ENCODE measurements around the gene NCL.
A peak's percentile ranks its signal among the peaks of the same experiment; 100 is the strongest.
"Not testable (repeated sequence)": the region's sequence is repeated elsewhere in the genome, so short reads cannot be mapped to it uniquely, and the experiment has no call there.

Gene NCL

GRCh38 chr2:231470246-231470900 is 6.1 kb upstream of the NCL start:
- Histone ChIP-seq H3K4me3 (ENCODE audit: insufficient read depth, low read depth, low read length) (no peak overlapping the region), H3K27me3 (ENCODE audit: control insufficient read depth, insufficient read depth, low read length, poor library complexity, severe bottlenecking) (no peaks in the 10 kb centered on the region), H3K27ac (ENCODE audit: insufficient read depth, low read depth, low read length, poor library complexity, severe bottlenecking) (no peak overlapping the region), H3K36me3 (ENCODE audit: control insufficient read depth, insufficient read depth, low read length) (no peaks in the 10 kb centered on the region), H3K4me1 (ENCODE audit: control insufficient read depth, insufficient read depth, low read length) (no peaks in the 10 kb centered on the region), H3K9me3 (ENCODE audit: control insufficient read depth, low read length) (no peaks in the 10 kb centered on the region)
- 79 to 83% methylated on average over 6 of the region's 6 CpGs for WGBS, 2 experiments

- no peaks in the 10 kb centered on the region for H3K27me3 ChIP-seq (ENCODE audit: control insufficient read depth, insufficient read depth, low read length, poor library complexity, severe bottlenecking)
- H3K36me3 ChIP-seq (ENCODE audit: control insufficient read depth, insufficient read depth, low read length) = no peaks in the 10 kb centered on the region
- no peaks in the 10 kb centered on the region for H3K9me3 ChIP-seq (ENCODE audit: control insufficient read depth, low read length)
- no peak overlapping the region for H3K27ac ChIP-seq (ENCODE audit: insufficient read depth, low read depth, low read length, poor library complexity, severe bottlenecking)
- H3K4me3 ChIP-seq (ENCODE audit: insufficient read depth, low read depth, low read length) = no peak overlapping the region
- WGBS, 2 experiments = 72 to 73% methylated on average over 3 of the region's 3 CpGs
- no peaks in the 10 kb centered on the region for H3K4me1 ChIP-seq (ENCODE audit: control insufficient read depth, insufficient read depth, low read length)
These were observed 5.3 kb upstream of the NCL start for GRCh38 chr2:231469583-231469950.

GRCh38 chr2:231467613-231468530 is 3.6 kb upstream of the NCL start:
- Histone ChIP-seq H3K36me3 (ENCODE audit: control insufficient read depth, insufficient read depth, low read length) (no peaks in the 10 kb centered on the region), H3K4me3 (ENCODE audit: insufficient read depth, low read depth, low read length) (no peak overlapping the region), H3K27me3 (ENCODE audit: control insufficient read depth, insufficient read depth, low read length, poor library complexity, severe bottlenecking) (no peaks in the 10 kb centered on the region), H3K27ac (ENCODE audit: insufficient read depth, low read depth, low read length, poor library complexity, severe bottlenecking) (no peak overlapping the region), H3K4me1 (ENCODE audit: control insufficient read depth, insufficient read depth, low read length) (no peaks in the 10 kb centered on the region), H3K9me3 (ENCODE audit: control insufficient read depth, low read length) (no peaks in the 10 kb centered on the region)
- 82 to 84% methylated on average over 11 to 12 of the region's 12 CpGs for WGBS, 2 experiments

GRCh38 chr2:231467016-231467545 is 2.8 kb upstream of the NCL start:
- H3K4me3 ChIP-seq (ENCODE audit: insufficient read depth, low read depth, low read length) = no peak overlapping the region
- H3K9me3 ChIP-seq (ENCODE audit: control insufficient read depth, low read length) = no peaks in the 10 kb centered on the region
- H3K27ac ChIP-seq (ENCODE audit: insufficient read depth, low read depth, low read length, poor library complexity, severe bottlenecking) = no peak overlapping the region
- no peaks in the 10 kb centered on the region for H3K4me1 ChIP-seq (ENCODE audit: control insufficient read depth, insufficient read depth, low read length)
- 90 to 93% methylated on average over 4 of the region's 4 CpGs for WGBS, 2 experiments
- H3K27me3 ChIP-seq (ENCODE audit: control insufficient read depth, insufficient read depth, low read length, poor library complexity, severe bottlenecking) = no peaks in the 10 kb centered on the region
- H3K36me3 ChIP-seq (ENCODE audit: control insufficient read depth, insufficient read depth, low read length) = peaks cover 5% of the 10 kb centered on the region

GRCh38 chr2:231464576-231465540 is 574 bp upstream of the NCL start:
- H3K9me3 ChIP-seq (ENCODE audit: control insufficient read depth, low read length) = no peaks in the 10 kb centered on the region
- peak overlapping the region; percentile 76 for H3K4me3 ChIP-seq (ENCODE audit: insufficient read depth, low read depth, low read length)
- H3K4me1 ChIP-seq (ENCODE audit: control insufficient read depth, insufficient read depth, low read length) = no peaks in the 10 kb centered on the region
- peaks cover 27% of the 10 kb centered on the region for H3K36me3 ChIP-seq (ENCODE audit: control insufficient read depth, insufficient read depth, low read length)
- peak overlapping the region; percentile 100 for H3K27ac ChIP-seq (ENCODE audit: insufficient read depth, low read depth, low read length, poor library complexity, severe bottlenecking)
- no peaks in the 10 kb centered on the region for H3K27me3 ChIP-seq (ENCODE audit: control insufficient read depth, insufficient read depth, low read length, poor library complexity, severe bottlenecking)
- 3% methylated on average over 81 of the region's 81 CpGs for WGBS, 2 experiments

- H3K4me1 ChIP-seq (ENCODE audit: control insufficient read depth, insufficient read depth, low read length) = no peaks in the 10 kb centered on the region
- H3K27ac ChIP-seq (ENCODE audit: insufficient read depth, low read depth, low read length, poor library complexity, severe bottlenecking) = no peak overlapping the region
- WGBS, 2 experiments = 19 to 22% methylated on average over 4 of the region's 4 CpGs
- H3K36me3 ChIP-seq (ENCODE audit: control insufficient read depth, insufficient read depth, low read length) = peaks cover 45% of the 10 kb centered on the region
- H3K27me3 ChIP-seq (ENCODE audit: control insufficient read depth, insufficient read depth, low read length, poor library complexity, severe bottlenecking) = no peaks in the 10 kb centered on the region
- H3K4me3 ChIP-seq (ENCODE audit: insufficient read depth, low read depth, low read length) = peak overlapping the region; percentile 76
- H3K9me3 ChIP-seq (ENCODE audit: control insufficient read depth, low read length) = no peaks in the 10 kb centered on the region
These were observed 1.4 kb downstream of the NCL start for GRCh38 chr2:231462729-231463465.

GRCh38 chr2:231461516-231461971 is 2.7 kb downstream of the NCL start:
- H3K4me1 ChIP-seq (ENCODE audit: control insufficient read depth, insufficient read depth, low read length) = no peaks in the 10 kb centered on the region
- H3K36me3 ChIP-seq (ENCODE audit: control insufficient read depth, insufficient read depth, low read length) = peaks cover 58% of the 10 kb centered on the region
- H3K4me3 ChIP-seq (ENCODE audit: insufficient read depth, low read depth, low read length) = no peak overlapping the region
- H3K27ac ChIP-seq (ENCODE audit: insufficient read depth, low read depth, low read length, poor library complexity, severe bottlenecking) = no peak overlapping the region
- H3K27me3 ChIP-seq (ENCODE audit: control insufficient read depth, insufficient read depth, low read length, poor library complexity, severe bottlenecking) = no peaks in the 10 kb centered on the region
- H3K9me3 ChIP-seq (ENCODE audit: control insufficient read depth, low read length) = no peaks in the 10 kb centered on the region
- 93 to 95% methylated on average over 8 of the region's 8 CpGs for WGBS, 2 experiments

- H3K4me1 ChIP-seq (ENCODE audit: control insufficient read depth, insufficient read depth, low read length); H3K4me3 ChIP-seq (ENCODE audit: insufficient read depth, low read depth, low read length); H3K9me3 ChIP-seq (ENCODE audit: control insufficient read depth, low read length); H3K27me3 ChIP-seq (ENCODE audit: control insufficient read depth, insufficient read depth, low read length, poor library complexity, severe bottlenecking); H3K27ac ChIP-seq (ENCODE audit: insufficient read depth, low read depth, low read length, poor library complexity, severe bottlenecking): not testable (repeated sequence)
- H3K36me3 ChIP-seq (ENCODE audit: control insufficient read depth, insufficient read depth, low read length) = peaks cover 65% of the 10 kb centered on the region
- WGBS, 2 experiments = 91 to 95% methylated on average over 10 of the region's 10 CpGs
These were observed 3.4 kb downstream of the NCL start for GRCh38 chr2:231460841-231461240.

GRCh38 chr2:231460073-231460835 is 4.0 kb downstream of the NCL start:
- Histone ChIP-seq H3K9me3 (ENCODE audit: control insufficient read depth, low read length) (no peaks in the 10 kb centered on the region), H3K4me1 (ENCODE audit: control insufficient read depth, insufficient read depth, low read length) (no peaks in the 10 kb centered on the region), H3K36me3 (ENCODE audit: control insufficient read depth, insufficient read depth, low read length) (peaks cover 71% of the 10 kb centered on the region), H3K27me3 (ENCODE audit: control insufficient read depth, insufficient read depth, low read length, poor library complexity, severe bottlenecking) (no peaks in the 10 kb centered on the region), H3K27ac (ENCODE audit: insufficient read depth, low read depth, low read length, poor library complexity, severe bottlenecking) (no peak overlapping the region), H3K4me3 (ENCODE audit: insufficient read depth, low read depth, low read length) (no peak overlapping the region)
- 91 to 94% methylated on average over 13 of the region's 13 CpGs for WGBS, 2 experiments
